ENCODE results near the gene KRI1. TPM values are rescaled to one million over a fixed set of nuclear protein-coding genes. Genes with fewer than 3 reads are reported as not detected.
A peak's percentile ranks its signal among the peaks of the same experiment; 100 is the strongest.
"Not testable (repeated sequence)": the region's sequence is repeated elsewhere in the genome, so short reads cannot be mapped to it uniquely, and the experiment has no call there.

KRI1 gene
- total and polyA plus RNA-seq, 5 donors from 2014 or later: 8.6 to 34.6 (median 12.0) TPM

DNA sequence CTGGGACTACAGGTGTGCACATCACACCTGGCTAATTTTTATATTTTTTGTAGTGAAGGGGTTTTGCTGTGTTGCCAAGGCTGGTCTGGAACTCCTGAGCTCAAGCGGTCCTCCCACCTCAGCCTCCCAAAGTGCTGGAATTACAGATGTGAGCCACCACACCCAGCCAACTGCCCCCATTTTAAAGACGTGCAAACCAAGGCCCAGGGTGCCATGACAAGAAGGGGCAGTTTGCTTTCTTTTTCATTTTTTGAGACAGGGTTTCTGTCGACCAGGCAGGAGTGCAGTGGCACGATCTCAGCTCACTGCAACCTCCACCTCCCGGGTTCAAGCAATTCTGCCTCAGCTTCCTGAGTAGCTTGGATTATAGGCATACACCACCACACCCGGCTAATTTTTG lies 8.0 kb upstream of the KRI1 start:
- peaks cover 13% of the 10 kb centered on the region for H3K4me1 ChIP-seq (ENCODE audit: control insufficient read depth, insufficient read depth, low read length, poor library complexity, severe bottlenecking)
- not testable (repeated sequence) for H3K9me3 Mint-ChIP-seq; DNase-seq; H3K4me3 Mint-ChIP-seq; H3K36me3 Mint-ChIP-seq; H3K36me3 ChIP-seq (ENCODE audit: control insufficient read depth, insufficient read depth, low read length); H3K27me3 ChIP-seq (ENCODE audit: control insufficient read depth, insufficient read depth, low read length); H3K27ac Mint-ChIP-seq; H3K9me3 ChIP-seq (ENCODE audit: control insufficient read depth in 2 of 2, low read length in 2 of 2); ATAC-seq (ENCODE audit: low read depth in 2 of 2); H3K4me3 ChIP-seq (ENCODE audit: low read depth, low read length); H3K27ac ChIP-seq (ENCODE audit: insufficient read depth, low read length, poor library complexity, severe bottlenecking)
- Mint-ChIP-seq H3K4me1 (peaks cover 5 to 16% (median 11%) of the 10 kb centered on the region in 4 donors), H3K27me3 (peaks cover 13% of the 10 kb centered on the region)

DNA sequence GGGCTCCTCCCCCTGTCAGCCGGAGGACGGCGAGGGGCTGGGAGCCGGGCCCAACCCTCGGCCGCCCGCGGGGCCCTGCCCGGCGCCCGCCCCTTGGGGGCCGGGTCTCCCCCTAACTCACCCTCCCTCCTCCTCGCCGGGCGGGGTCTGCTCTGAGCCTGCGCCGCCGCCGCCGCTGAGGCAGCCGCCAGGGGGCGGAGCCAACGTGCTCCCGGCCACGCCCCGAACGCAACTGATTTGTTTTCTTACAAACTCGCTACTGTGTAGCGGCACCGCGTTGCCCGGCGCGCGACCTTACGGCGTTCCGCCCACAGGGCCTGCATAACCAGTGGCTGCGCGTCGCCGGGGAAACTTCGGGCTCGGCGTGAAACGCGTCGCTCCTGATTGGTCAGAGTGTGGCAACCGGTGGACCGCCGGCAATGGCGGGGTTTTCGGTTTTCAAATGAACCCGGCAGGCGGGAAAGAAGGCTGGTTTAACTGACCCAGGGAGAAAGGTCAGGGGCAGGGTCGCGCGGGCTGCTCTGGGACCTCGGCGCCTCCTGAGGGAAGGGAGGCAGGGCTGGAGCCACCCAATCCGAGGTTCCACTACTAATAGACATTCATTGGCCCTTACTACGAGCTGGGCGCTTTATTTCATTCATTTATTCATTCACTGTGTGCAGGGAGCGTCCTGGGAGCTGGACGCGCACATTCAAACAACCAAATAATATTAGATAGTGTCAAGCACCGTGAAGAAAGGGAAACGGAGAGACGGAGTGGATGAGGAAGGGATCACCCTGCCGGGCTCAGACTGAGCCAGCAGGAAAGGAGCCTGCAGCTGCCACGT lies 3.2 kb upstream of the KRI1 start, which contains the start of gene CDKN2D:
Gene CDKN2D, minus strand, starts transcription at position 154 of the 826 bp plus-strand sequence. CDS start 326 bp downstream, outside the sequence.
- Mint-ChIP-seq H3K27me3 (peaks cover 20% of the 10 kb centered on the region), H3K4me3 (peak within 1 kb of the TSS; percentile 94 to 97 (median 94)), H3K4me1 (peaks cover 13 to 53% (median 36%) of the 10 kb centered on the region in 4 donors), H3K27ac (peak within 1 kb of the TSS; percentile 96 to 99 (median 97)), H3K9me3 (peaks cover 0 to 2% (median 0%) of the 10 kb centered on the region in 7 donors), H3K36me3 (no peaks in the 10 kb centered on the region)
- peak; percentile 99 to 100 (median 99) for DNase-seq
- Histone ChIP-seq H3K4me3 (ENCODE audit: low read depth, low read length) (peak within 1 kb of the TSS; percentile 88), H3K4me1 (ENCODE audit: control insufficient read depth, insufficient read depth, low read length, poor library complexity, severe bottlenecking) (peaks cover 50% of the 10 kb centered on the region), H3K9me3 (ENCODE audit: control insufficient read depth in 2 of 2, low read length in 2 of 2) (no peaks in the 10 kb centered on the region), H3K36me3 (ENCODE audit: control insufficient read depth, insufficient read depth, low read length) (no peaks in the 10 kb centered on the region), H3K27me3 (ENCODE audit: control insufficient read depth, insufficient read depth, low read length) (no peaks in the 10 kb centered on the region), H3K27ac (ENCODE audit: insufficient read depth, low read length, poor library complexity, severe bottlenecking) (peak within 1 kb of the TSS; percentile 91)
- ATAC-seq (ENCODE audit: low read depth in 2 of 2): peak; percentile 80 to 81

DNA sequence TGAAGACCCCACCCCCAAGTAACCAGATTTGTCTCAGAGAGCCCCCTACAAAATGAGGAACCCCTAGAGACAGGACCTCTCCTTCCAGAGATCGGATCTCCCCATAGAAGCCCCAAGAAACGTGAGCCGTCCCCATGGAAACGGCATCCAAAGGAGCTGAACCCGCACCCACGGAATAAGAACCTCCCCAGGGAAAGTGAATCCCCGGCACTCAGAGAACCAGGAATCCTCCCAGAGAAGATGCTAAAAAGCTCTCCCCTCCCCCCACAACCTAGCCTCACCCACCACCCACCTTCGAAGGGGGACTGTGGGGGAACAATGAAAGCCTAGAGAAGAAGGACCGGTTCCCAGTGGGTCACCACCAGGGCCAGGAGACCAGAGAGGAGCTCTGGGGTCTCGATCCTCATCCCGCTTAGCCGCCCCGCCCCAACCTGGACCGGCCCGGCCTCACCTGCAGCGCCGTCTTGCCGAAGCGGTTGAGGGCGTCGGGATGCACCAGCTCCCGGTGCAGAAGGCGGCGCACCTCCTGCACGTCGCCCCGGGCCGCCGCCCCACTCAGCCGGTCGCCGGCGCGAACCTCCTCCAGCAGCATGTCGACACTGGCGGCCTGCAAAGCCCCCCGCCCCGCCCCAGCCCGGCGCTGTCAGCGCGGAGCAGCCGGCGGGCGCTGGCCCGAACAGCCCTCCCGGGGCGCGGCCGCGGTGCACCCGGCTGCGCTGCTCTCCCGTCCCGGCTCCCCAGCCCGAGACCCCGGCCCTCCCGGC lies 2.4 kb upstream of the KRI1 start:
- Histone ChIP-seq H3K36me3 (ENCODE audit: control insufficient read depth, insufficient read depth, low read length) (no peaks in the 10 kb centered on the region), H3K27ac (ENCODE audit: insufficient read depth, low read length, poor library complexity, severe bottlenecking) (peak overlapping the region; percentile 91), H3K4me3 (ENCODE audit: low read depth, low read length) (peak overlapping the region; percentile 88), H3K27me3 (ENCODE audit: control insufficient read depth, insufficient read depth, low read length) (no peaks in the 10 kb centered on the region), H3K9me3 (ENCODE audit: control insufficient read depth in 2 of 2, low read length in 2 of 2) (no peaks in the 10 kb centered on the region), H3K4me1 (ENCODE audit: control insufficient read depth, insufficient read depth, low read length, poor library complexity, severe bottlenecking) (peaks cover 51% of the 10 kb centered on the region)
- Mint-ChIP-seq H3K36me3 (no peaks in the 10 kb centered on the region), H3K27me3 (peaks cover 20% of the 10 kb centered on the region), H3K4me3 (peak overlapping the region; percentile 94 to 97 (median 94)), H3K9me3 (peaks cover 0 to 2% (median 0%) of the 10 kb centered on the region in 7 donors), H3K27ac (peak overlapping the region; percentile 96 to 99 (median 97)), H3K4me1 (peaks cover 13 to 56% (median 36%) of the 10 kb centered on the region in 4 donors)
- DNase-seq (peak in 1 of 3 donors; percentile 69), ATAC-seq (ENCODE audit: low read depth in 2 of 2) (peak; percentile 7)

DNA sequence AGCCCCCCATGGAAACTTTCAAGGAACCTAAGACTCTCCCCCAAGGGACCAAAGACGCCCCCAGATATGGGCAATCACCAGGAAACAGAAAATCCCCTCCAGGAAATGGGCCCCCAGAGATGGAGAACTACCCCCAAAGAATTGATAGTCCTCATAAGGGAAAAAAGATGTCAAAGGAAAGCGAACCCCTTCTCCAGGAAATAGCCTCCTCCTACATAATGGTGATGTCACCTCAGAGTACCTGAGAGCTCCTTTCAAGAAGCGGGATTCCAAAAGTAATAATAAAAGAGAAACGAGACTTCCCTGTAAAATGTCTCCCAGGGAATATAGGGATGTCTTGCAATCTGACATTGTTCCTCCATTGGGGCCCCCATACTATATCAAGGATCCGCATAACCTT lies 1.8 kb upstream of the KRI1 start:
- Mint-ChIP-seq H3K27me3 (peaks cover 20% of the 10 kb centered on the region), H3K4me3 (peak overlapping the region; percentile 94 to 97 (median 94)), H3K4me1 (peaks cover 13 to 57% (median 36%) of the 10 kb centered on the region in 4 donors), H3K36me3 (no peaks in the 10 kb centered on the region), H3K27ac (peak overlapping the region; percentile 96 to 99 (median 97)), H3K9me3 (peaks cover 0 to 2% (median 0%) of the 10 kb centered on the region in 7 donors)
- Histone ChIP-seq H3K36me3 (ENCODE audit: control insufficient read depth, insufficient read depth, low read length) (peaks cover 1% of the 10 kb centered on the region), H3K9me3 (ENCODE audit: control insufficient read depth in 2 of 2, low read length in 2 of 2) (no peaks in the 10 kb centered on the region), H3K27ac (ENCODE audit: insufficient read depth, low read length, poor library complexity, severe bottlenecking) (peak overlapping the region; percentile 91), H3K4me3 (ENCODE audit: low read depth, low read length) (peak overlapping the region; percentile 88), H3K4me1 (ENCODE audit: control insufficient read depth, insufficient read depth, low read length, poor library complexity, severe bottlenecking) (peaks cover 51% of the 10 kb centered on the region), H3K27me3 (ENCODE audit: control insufficient read depth, insufficient read depth, low read length) (no peaks in the 10 kb centered on the region)
- ATAC-seq (ENCODE audit: low read depth in 2 of 2) (no peak), DNase-seq (no peak)

DNA sequence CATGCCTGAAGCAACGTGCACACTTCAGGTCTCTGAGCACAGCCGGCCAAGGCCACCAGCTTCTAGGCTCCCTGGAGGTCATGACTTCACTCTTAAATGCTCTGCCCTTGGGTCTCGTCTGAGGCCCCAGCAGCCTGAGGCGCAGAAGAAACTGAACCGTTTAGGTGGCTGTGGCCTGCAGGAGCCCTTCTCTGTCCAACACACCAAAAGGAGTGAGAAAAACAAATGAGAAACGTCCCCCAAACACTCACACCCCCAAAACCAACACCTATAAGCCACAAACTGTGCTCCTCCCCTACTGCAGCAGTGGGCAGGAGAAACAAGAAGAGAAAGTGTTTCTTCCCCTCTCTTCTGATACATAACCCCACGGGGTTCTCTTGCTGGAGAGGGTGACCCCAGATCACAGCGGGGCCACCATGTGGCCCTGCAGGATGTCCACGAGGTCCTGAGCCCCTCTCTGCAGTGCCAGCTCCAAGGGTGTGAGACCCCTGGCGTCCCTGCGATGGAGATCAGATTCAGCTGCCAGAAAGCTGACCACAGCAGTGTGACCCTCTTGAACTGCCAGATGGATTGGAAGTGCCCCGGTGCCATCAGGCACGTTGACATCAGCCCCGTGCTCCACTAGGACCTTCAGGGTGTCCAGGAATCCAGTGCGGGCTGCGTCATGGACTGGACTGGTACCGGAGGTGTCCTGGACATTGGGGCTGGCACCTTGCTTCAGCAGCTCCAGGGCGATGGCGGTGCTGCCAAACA lies 1.0 kb upstream of the KRI1 start:
- ATAC-seq (ENCODE audit: low read depth in 2 of 2) (no peak), DNase-seq (peak; percentile 39 to 69 (median 65))
- peak overlapping the region; percentile 96 to 99 (median 99) for H3K27ac Mint-ChIP-seq
- peaks cover 0 to 2% (median 0%) of the 10 kb centered on the region in 7 donors for H3K9me3 Mint-ChIP-seq
- peak overlapping the region; percentile 94 to 97 (median 94) for H3K4me3 Mint-ChIP-seq
- Histone ChIP-seq H3K4me1 (ENCODE audit: control insufficient read depth, insufficient read depth, low read length, poor library complexity, severe bottlenecking) (peaks cover 44% of the 10 kb centered on the region), H3K27me3 (ENCODE audit: control insufficient read depth, insufficient read depth, low read length) (no peaks in the 10 kb centered on the region), H3K4me3 (ENCODE audit: low read depth, low read length) (peak overlapping the region; percentile 88), H3K36me3 (ENCODE audit: control insufficient read depth, insufficient read depth, low read length) (peaks cover 5% of the 10 kb centered on the region), H3K9me3 (ENCODE audit: control insufficient read depth in 2 of 2, low read length in 2 of 2) (no peaks in the 10 kb centered on the region), H3K27ac (ENCODE audit: insufficient read depth, low read length, poor library complexity, severe bottlenecking) (peak overlapping the region; percentile 91)
- peaks cover 8 to 51% (median 30%) of the 10 kb centered on the region in 4 donors for H3K4me1 Mint-ChIP-seq
- peaks cover 13% of the 10 kb centered on the region for H3K27me3 Mint-ChIP-seq
- H3K36me3 Mint-ChIP-seq: no peaks in the 10 kb centered on the region

DNA sequence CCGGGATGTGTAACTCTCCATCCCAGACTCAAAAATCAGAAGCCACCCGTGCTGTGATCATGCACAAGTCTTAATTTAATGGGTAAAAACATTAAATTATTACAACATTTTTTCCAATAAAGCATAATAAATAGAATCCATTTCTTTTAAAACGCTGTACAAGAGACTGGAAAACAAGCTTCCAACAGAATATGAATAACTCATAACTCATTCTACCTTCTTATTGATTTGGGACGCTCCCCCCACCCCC lies 523 bp upstream of the KRI1 start:
- Histone ChIP-seq H3K9me3 (ENCODE audit: control insufficient read depth in 2 of 2, low read length in 2 of 2) (no peaks in the 10 kb centered on the region), H3K4me1 (ENCODE audit: control insufficient read depth, insufficient read depth, low read length, poor library complexity, severe bottlenecking) (peaks cover 44% of the 10 kb centered on the region), H3K36me3 (ENCODE audit: control insufficient read depth, insufficient read depth, low read length) (peaks cover 5% of the 10 kb centered on the region), H3K27me3 (ENCODE audit: control insufficient read depth, insufficient read depth, low read length) (no peaks in the 10 kb centered on the region), H3K27ac (ENCODE audit: insufficient read depth, low read length, poor library complexity, severe bottlenecking) (peak overlapping the region; percentile 91), H3K4me3 (ENCODE audit: low read depth, low read length) (peak overlapping the region; percentile 88)
- Mint-ChIP-seq H3K4me3 (peak overlapping the region; percentile 94 to 97 (median 94)), H3K4me1 (peaks cover 8 to 56% (median 30%) of the 10 kb centered on the region in 4 donors), H3K27me3 (peaks cover 13% of the 10 kb centered on the region), H3K27ac (peak overlapping the region; percentile 96 to 99 (median 99)), H3K36me3 (peaks cover 1% of the 10 kb centered on the region), H3K9me3 (peaks cover 0 to 2% (median 0%) of the 10 kb centered on the region in 7 donors)
- ATAC-seq (ENCODE audit: low read depth in 2 of 2) (no peak), DNase-seq (no peak)

DNA sequence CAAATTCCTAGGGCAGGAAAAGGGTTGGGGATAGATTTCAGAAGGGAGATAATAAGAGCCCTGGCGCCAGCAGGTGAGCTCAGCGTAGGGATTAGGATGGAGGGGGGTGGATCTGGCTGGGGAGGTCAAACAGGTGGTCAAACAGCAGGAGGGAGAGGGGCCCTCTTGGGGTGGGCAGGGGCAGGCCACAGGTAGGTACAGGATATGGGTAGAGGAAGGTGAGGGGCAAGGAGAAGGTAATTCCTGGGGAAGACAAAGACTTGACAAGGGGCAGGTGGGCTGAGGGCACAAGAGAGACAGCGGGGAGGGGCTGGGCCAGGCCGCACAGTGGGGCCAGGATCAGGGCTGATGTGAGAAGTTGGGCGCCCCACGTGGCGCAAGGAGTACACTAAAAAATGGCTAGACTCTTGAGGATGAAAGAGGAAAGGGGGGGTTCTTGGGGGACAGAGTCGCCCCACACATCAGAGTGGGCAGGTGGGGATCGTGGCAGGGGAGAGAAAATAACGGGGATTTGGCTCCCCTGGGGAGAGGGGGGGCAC lies 713 bp downstream of the KRI1 start:
- Mint-ChIP-seq H3K4me1 (peaks cover 8 to 56% (median 31%) of the 10 kb centered on the region in 4 donors), H3K27me3 (peaks cover 13% of the 10 kb centered on the region), H3K27ac (peak overlapping the region; percentile 96 to 99 (median 99)), H3K4me3 (peak overlapping the region; percentile 94 to 97 (median 94)), H3K36me3 (peaks cover 3% of the 10 kb centered on the region), H3K9me3 (peaks cover 0 to 2% (median 0%) of the 10 kb centered on the region in 7 donors)
- peaks cover 44% of the 10 kb centered on the region for H3K4me1 ChIP-seq (ENCODE audit: control insufficient read depth, insufficient read depth, low read length, poor library complexity, severe bottlenecking)
- peak overlapping the region; percentile 55 for H3K4me3 ChIP-seq (ENCODE audit: low read depth, low read length)
- H3K27me3 ChIP-seq (ENCODE audit: control insufficient read depth, insufficient read depth, low read length): no peaks in the 10 kb centered on the region
- peak overlapping the region; percentile 91 for H3K27ac ChIP-seq (ENCODE audit: insufficient read depth, low read length, poor library complexity, severe bottlenecking)
- peak; percentile 27 to 76 (median 43) for DNase-seq
- no peaks in the 10 kb centered on the region for H3K9me3 ChIP-seq (ENCODE audit: control insufficient read depth in 2 of 2, low read length in 2 of 2)
- H3K36me3 ChIP-seq (ENCODE audit: control insufficient read depth, insufficient read depth, low read length): peaks cover 15% of the 10 kb centered on the region
- ATAC-seq (ENCODE audit: low read depth in 2 of 2): no peak

Measured in CD4-positive, CD25-positive, alpha-beta regulatory T cell (primary cell).